Esophagus (tissue), 2 donors: ENCODE measurements around the gene NCR3LG1. TPM values are rescaled to one million over a fixed set of nuclear protein-coding genes. Genes with fewer than 3 reads are reported as not detected.

Source experiments
- H3K27ac ChIP-seq, 2 donors: one replicate each; pipeline ENCODE4 v1.5.1; 2013; ENCODE audit warnings: low read depth in 2 of 2, mild to moderate bottlenecking in 2 of 2, inconsistent platforms in 1 of 2, low read length in 1 of 2, moderate library complexity in 1 of 2
- H3K27me3 ChIP-seq, 2 donors: one replicate each; pipeline ENCODE4 v1.6.1; 2013; ENCODE audit warnings: low read length in 2 of 2, control low read depth in 1 of 2, mild to moderate bottlenecking in 1 of 2; ENCODE audit not compliant: insufficient read depth in 2 of 2, control insufficient read depth in 1 of 2
- H3K36me3 ChIP-seq, 2 donors: one replicate each; pipeline ENCODE4 v1.6.1; 2013; ENCODE audit warnings: low read length in 1 of 2; ENCODE audit not compliant: control insufficient read depth in 2 of 2, insufficient read depth in 2 of 2
- H3K4me1 ChIP-seq, 2 donors: one replicate each; pipeline ENCODE4 v1.6.1; 2013; ENCODE audit warnings: low read length in 1 of 2; ENCODE audit not compliant: control insufficient read depth in 2 of 2, insufficient read depth in 2 of 2
- H3K4me3 ChIP-seq, 2 donors: one replicate each; pipeline ENCODE4 v1.5.1; 2013; ENCODE audit warnings: low read length in 2 of 2, mild to moderate bottlenecking in 2 of 2, low read depth in 1 of 2, moderate library complexity in 1 of 2
- H3K9me3 ChIP-seq, 2 donors: one replicate each; pipeline ENCODE4 v1.6.1; 2013; ENCODE audit warnings: mild to moderate bottlenecking in 2 of 2, low read depth in 1 of 2, low read length in 1 of 2, moderate library complexity in 1 of 2; ENCODE audit not compliant: control insufficient read depth in 2 of 2, insufficient read depth in 1 of 2
- WGBS, 2 donors: extraction: QIAGEN DNeasy Blood & Tissue Kit; methylation state at CpG; one replicate each; pipeline ENCODE4 v1.1.7; 2013; 5-methylcytosine and 5-hydroxymethylcytosine counted together
- polyA plus RNA-seq, 2 donors: library from polyadenylated mRNA; stranded (reverse); fragments of 200-250 nt; gene quantifications; one replicate each; pipeline ENCODE4 v1.2.3, GENCODE V29; 2013
- donor health status: healthy with polysubstance abuse.
- donor health status: Bipolar disorder and iron deficiency.

The NCR3LG1 gene
- polyA plus RNA-seq, 2 donors, result 0.71 TPM

GRCh38 chr11:17408026-17408425 lies 56.4 kb downstream of the NCR3LG1 start:
- 73 to 76% methylated on average over 2 of the region's 2 CpGs for WGBS, 2 donors
- H3K4me1 ChIP-seq, result no peaks in the 10 kb centered on the region
- H3K9me3 ChIP-seq, result no peaks in the 10 kb centered on the region
- no peak overlapping the region for H3K4me3 ChIP-seq
- no peaks in the 10 kb centered on the region for H3K36me3 ChIP-seq
- H3K27ac ChIP-seq, result no peak overlapping the region
- no peaks in the 10 kb centered on the region for H3K27me3 ChIP-seq

- 94 to 98% methylated on average over 7 of the region's 7 CpGs for WGBS, 2 donors
- no peaks in the 10 kb centered on the region for H3K36me3 ChIP-seq
- H3K27ac ChIP-seq, result no peak overlapping the region
- no peaks in the 10 kb centered on the region for H3K9me3 ChIP-seq
- no peaks in the 10 kb centered on the region for H3K27me3 ChIP-seq
- no peaks in the 10 kb centered on the region for H3K4me1 ChIP-seq
- H3K4me3 ChIP-seq, result no peak overlapping the region
These were observed 57.0 kb downstream of the NCR3LG1 start for GRCh38 chr11:17408641-17409040.

GRCh38 chr11:17410606-17411379 lies 59.2 kb downstream of the NCR3LG1 start:
- Histone ChIP-seq H3K4me1 (no peaks in the 10 kb centered on the region), H3K36me3 (no peaks in the 10 kb centered on the region), H3K27me3 (peaks cover 0 to 3% of the 10 kb centered on the region in 2 donors), H3K4me3 (no peak overlapping the region), H3K9me3 (no peaks in the 10 kb centered on the region), H3K27ac (no peak overlapping the region)
- WGBS, 2 donors, result 42 to 47% methylated on average over 11 of the region's 11 CpGs

GRCh38 chr11:17411418-17411817 lies 59.8 kb downstream of the NCR3LG1 start:
- WGBS, 2 donors, result 74 to 76% methylated on average over 6 of the region's 6 CpGs
- no peak overlapping the region for H3K27ac ChIP-seq

GRCh38 chr11:17412488-17413180 lies 61.0 kb downstream of the NCR3LG1 start:
- Histone ChIP-seq H3K4me3 (no peak overlapping the region), H3K4me1 (no peaks in the 10 kb centered on the region), H3K27me3 (peaks cover 0 to 3% of the 10 kb centered on the region in 2 donors), H3K9me3 (no peaks in the 10 kb centered on the region), H3K36me3 (no peaks in the 10 kb centered on the region), H3K27ac (no peak overlapping the region)
- WGBS, 2 donors, result 81% methylated on average over 9 of the region's 9 CpGs

More at GRCh38 chr11:17411418-17411817, 59.8 kb downstream of the NCR3LG1 start:
- Histone ChIP-seq H3K4me1 (no peaks in the 10 kb centered on the region), H3K4me3 (no peak overlapping the region), H3K9me3 (no peaks in the 10 kb centered on the region), H3K27me3 (peaks cover 0 to 3% of the 10 kb centered on the region in 2 donors), H3K36me3 (no peaks in the 10 kb centered on the region)

- Histone ChIP-seq H3K36me3 (no peaks in the 10 kb centered on the region), H3K4me1 (no peaks in the 10 kb centered on the region), H3K9me3 (no peaks in the 10 kb centered on the region), H3K4me3 (no peak overlapping the region), H3K27ac (no peak overlapping the region), H3K27me3 (peaks cover 0 to 3% of the 10 kb centered on the region in 2 donors)
- WGBS, 2 donors, result 62 to 73% methylated on average over 15 of the region's 15 CpGs
These were observed 62.1 kb downstream of the NCR3LG1 start for GRCh38 chr11:17413414-17414316.

- H3K36me3 ChIP-seq, result no peaks in the 10 kb centered on the region
- H3K27me3 ChIP-seq, result peaks cover 0 to 3% of the 10 kb centered on the region in 2 donors
- WGBS, 2 donors, result 68 to 75% methylated on average over 8 of the region's 8 CpGs
- no peak overlapping the region for H3K27ac ChIP-seq
- H3K4me1 ChIP-seq, result no peaks in the 10 kb centered on the region
- no peak overlapping the region for H3K4me3 ChIP-seq
- no peaks in the 10 kb centered on the region for H3K9me3 ChIP-seq
These were observed 62.7 kb downstream of the NCR3LG1 start for GRCh38 chr11:17414317-17414737.

GRCh38 chr11:17414992-17415391 lies 63.4 kb downstream of the NCR3LG1 start:
- Histone ChIP-seq H3K27ac (no peak overlapping the region), H3K4me1 (no peaks in the 10 kb centered on the region), H3K4me3 (no peak overlapping the region), H3K27me3 (peaks cover 0 to 3% of the 10 kb centered on the region in 2 donors), H3K36me3 (no peaks in the 10 kb centered on the region), H3K9me3 (no peaks in the 10 kb centered on the region)
- WGBS, 2 donors, result 90 to 93% methylated on average over 5 of the region's 5 CpGs

- peaks cover 0 to 3% of the 10 kb centered on the region in 2 donors for H3K27me3 ChIP-seq
- 59 to 60% methylated on average over 6 of the region's 6 CpGs for WGBS, 2 donors
These were observed 64.0 kb downstream of the NCR3LG1 start for GRCh38 chr11:17415523-17416104.

More at GRCh38 chr11:17415523-17416104, 64.0 kb downstream of the NCR3LG1 start:
- H3K9me3 ChIP-seq, result no peaks in the 10 kb centered on the region
- H3K27ac ChIP-seq, result no peak overlapping the region
- H3K4me1 ChIP-seq, result no peaks in the 10 kb centered on the region
- no peak overlapping the region for H3K4me3 ChIP-seq
- no peaks in the 10 kb centered on the region for H3K36me3 ChIP-seq
